SK-N-MC (cell line): ENCODE results near the gene MYO1F.

Experiments
- DNase-seq: peaks from one replicate; pipeline ENCODE4 v3.0.0-alpha.2; 2011; ENCODE audit warnings: low read depth, low spot score
- H3K27ac ChIP-seq: fragments of 200-600 bp; sonication (generic); 2 replicates; pipeline ENCODE4 v1.5.1; 2016; ENCODE audit warnings: mixed run types
- H3K36me3 ChIP-seq: fragments of 200-600 bp; sonication (generic); 2 replicates; pipeline ENCODE4 v1.6.1; 2017; ENCODE audit warnings: antibody characterized with exemption, low read length, mixed read lengths; ENCODE audit not compliant: insufficient read depth
- H3K4me3 ChIP-seq: fragments of 200-600 bp; sonication (generic); 2 replicates; pipeline ENCODE4 v1.5.1; 2016
- H3K9ac ChIP-seq: fragments of 200-600 bp; sonication (generic); 2 replicates; pipeline ENCODE4 v1.8.0; 2017; ENCODE audit warnings: mixed run types, mixed read lengths; ENCODE audit not compliant: insufficient read length
- H3K9me3 ChIP-seq: fragments of 200-600 bp; sonication (generic); 2 replicates; pipeline ENCODE4 v1.6.1; 2017; ENCODE audit warnings: low read depth, mild to moderate bottlenecking, antibody characterized with exemption, low read length, moderate library complexity, mixed read lengths
- EZH2 ChIP-seq: fragments of 200-600 bp; sonication (generic); IDR thresholded peaks from one replicate; pipeline ENCODE4 v1.6.1; 2017; ENCODE audit warnings: antibody characterized with exemption
- FOXP2 ChIP-seq: optimal IDR thresholded peaks from 2 replicates; pipeline ENCODE3; 2011; ENCODE audit warnings: mild to moderate bottlenecking, moderate library complexity; ENCODE audit not compliant: insufficient read depth; ENCODE audit errors: extremely low read length, control extremely low read depth
- POLR2AphosphoS5 ChIP-seq: IDR thresholded peaks from 2 replicates; pipeline ENCODE4 v1.6.1; 2012; ENCODE audit warnings: mild to moderate bottlenecking, low read depth, low read length, borderline replicate concordance

MYO1F gene

DNA sequence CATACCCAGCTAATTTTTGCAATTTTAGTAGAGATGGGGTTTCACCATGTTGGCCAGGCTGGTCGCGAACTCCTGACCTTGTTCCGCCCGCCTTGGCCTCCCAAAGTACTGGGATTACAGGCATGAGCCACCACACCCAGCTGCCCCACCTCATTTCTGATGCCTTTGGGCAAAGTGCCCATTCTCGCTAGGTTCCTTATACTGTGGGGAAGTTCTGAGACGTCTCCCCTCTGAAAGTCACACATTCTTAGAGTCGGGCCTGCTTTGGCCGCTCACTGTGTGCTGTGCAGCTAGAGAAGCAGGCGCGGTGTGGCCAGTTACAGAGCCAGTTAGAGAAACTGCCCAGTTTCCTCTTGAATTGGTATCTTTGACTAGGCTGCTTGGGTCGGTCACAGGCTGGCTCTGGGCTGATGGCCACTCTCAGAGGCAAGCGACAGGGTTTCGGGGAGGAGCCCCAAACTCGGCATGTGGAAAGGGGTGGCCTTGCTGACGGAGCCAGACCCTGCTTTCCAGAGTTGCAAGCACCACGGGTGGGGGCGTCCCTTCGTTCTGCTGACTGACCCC, 92.8 kb downstream of the MYO1F start:
- Histone ChIP-seq H3K4me3 (no peak overlapping the region), H3K36me3 (peaks cover 84% of the 10 kb centered on the region)
- TF ChIP-seq FOXP2: no peak
- no peak for TF ChIP-seq EZH2
- TF ChIP-seq POLR2AphosphoS5: no peak

DNA sequence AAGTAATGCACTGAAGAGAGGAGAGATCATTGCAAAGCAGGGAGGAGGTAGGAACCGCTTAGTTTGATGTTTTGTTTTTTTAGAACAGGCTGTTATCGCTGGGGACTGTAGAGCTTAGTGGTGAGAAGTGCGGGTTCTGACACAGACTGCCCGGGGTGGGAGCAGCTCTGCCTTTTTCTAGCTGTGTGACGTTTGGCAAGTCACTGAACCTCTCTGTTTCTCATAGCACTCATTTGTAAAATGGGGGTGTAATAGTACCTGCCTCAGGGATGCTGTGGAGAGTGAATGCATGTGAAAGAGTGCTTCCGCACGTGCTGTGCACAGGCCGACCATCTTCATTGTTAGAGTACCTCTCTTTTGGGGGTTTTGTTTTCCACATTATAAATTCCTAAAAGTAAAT, 94.1 kb downstream of the MYO1F start:
- Histone ChIP-seq H3K4me3 (no peak overlapping the region), H3K36me3 (peaks cover 84% of the 10 kb centered on the region), H3K27ac (0 out of 2 replicates have a peak overlapping the region, but pooled peaks have one; percentile 19), H3K9me3 (no peaks in the 10 kb centered on the region), H3K9ac (no peak overlapping the region)
- TF ChIP-seq POLR2AphosphoS5 (no peak), FOXP2 (no peak), EZH2 (no peak)
- no peak for DNase-seq

More for the DNA sequence above, 92.8 kb downstream of the MYO1F start:
- Histone ChIP-seq H3K9me3 (no peaks in the 10 kb centered on the region), H3K27ac (no peak overlapping the region), H3K9ac (no peak overlapping the region)
- no peak for DNase-seq

DNA sequence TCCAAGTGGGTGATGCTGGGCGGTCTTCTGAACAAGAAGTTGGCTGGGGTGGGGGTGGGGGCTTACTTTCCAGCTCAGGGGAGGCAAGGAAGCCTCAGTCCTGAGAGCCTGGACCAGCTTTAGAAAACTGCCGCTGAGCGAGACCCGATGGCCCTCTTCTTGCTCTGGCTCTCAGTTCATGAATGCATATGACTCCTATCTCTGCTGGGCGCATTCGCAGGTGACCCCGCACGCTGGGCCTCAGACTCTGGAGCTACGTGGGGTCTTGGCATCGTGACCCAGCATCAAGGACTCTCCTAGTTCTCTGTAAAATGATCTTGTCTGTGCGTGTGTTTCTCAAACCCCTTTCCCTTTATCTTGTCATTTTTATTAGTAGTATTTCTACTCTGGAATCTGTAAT, 94.5 kb downstream of the MYO1F start:
- Histone ChIP-seq H3K36me3 (peaks cover 84% of the 10 kb centered on the region), H3K27ac (0 out of 2 replicates have a peak overlapping the region, but pooled peaks have one; percentile 19), H3K4me3 (no peak overlapping the region), H3K9ac (no peak overlapping the region), H3K9me3 (no peaks in the 10 kb centered on the region)
- TF ChIP-seq FOXP2: no peak
- no peak for TF ChIP-seq POLR2AphosphoS5
- TF ChIP-seq EZH2: no peak
- DNase-seq: no peak

- no peaks in the 10 kb centered on the region for H3K9me3 ChIP-seq
- no peak overlapping the region for H3K9ac ChIP-seq
- peaks cover 83% of the 10 kb centered on the region for H3K36me3 ChIP-seq
- H3K27ac ChIP-seq: no peak overlapping the region
- no peak for TF ChIP-seq POLR2AphosphoS5
- TF ChIP-seq EZH2: no peak
- TF ChIP-seq FOXP2: no peak
- no peak overlapping the region for H3K4me3 ChIP-seq
- DNase-seq: no peak
These were observed 95.6 kb downstream of the MYO1F start for GRCh38 chr19:8481616-8482015.

DNA sequence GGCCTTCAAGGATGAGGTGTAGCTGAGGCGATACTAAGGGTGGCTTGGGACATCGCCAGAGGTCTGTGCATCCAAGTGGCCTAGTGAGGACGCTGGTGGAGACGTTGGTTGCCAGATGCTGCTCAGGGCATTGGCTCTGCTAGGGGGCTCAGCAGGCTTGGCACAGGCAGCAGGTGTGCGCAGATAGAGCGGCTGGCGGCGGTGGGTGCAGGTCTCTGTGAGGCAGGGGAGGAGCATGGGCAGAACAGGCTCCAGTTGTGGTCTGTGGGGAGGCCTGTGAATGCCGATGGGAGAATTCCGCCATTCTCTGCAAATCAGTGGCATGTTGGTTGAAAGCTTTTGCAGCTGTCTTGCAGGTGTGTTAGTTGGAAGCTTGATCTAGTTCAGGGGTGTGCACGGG, 96.0 kb downstream of the MYO1F start:
- H3K27ac ChIP-seq: no peak overlapping the region
- H3K9me3 ChIP-seq: no peaks in the 10 kb centered on the region
- TF ChIP-seq EZH2 (no peak), FOXP2 (no peak), POLR2AphosphoS5 (no peak)
- no peak for DNase-seq
- H3K9ac ChIP-seq: no peak overlapping the region
- peaks cover 83% of the 10 kb centered on the region for H3K36me3 ChIP-seq
- no peak overlapping the region for H3K4me3 ChIP-seq

DNA sequence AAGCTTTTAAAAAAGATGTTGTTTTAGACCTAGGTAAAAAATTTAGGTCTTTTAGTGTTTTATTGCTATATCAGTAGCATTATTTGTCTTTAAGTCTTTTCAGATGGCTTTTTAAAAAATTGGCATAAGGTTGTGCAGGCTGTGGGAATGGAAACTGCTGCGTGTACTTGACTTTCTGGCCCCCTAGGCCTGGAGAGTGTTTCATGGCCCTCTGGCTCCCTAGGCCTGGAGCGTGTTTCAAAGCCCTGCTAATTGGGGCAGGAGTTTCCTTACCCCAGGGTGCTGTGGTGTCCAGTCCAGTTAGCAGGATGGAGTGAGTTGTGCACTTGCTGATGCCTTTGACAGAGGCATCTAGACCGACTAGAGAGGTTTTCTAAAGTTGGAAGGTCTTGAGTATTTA, 98.6 kb downstream of the MYO1F start:
- Histone ChIP-seq H3K9ac (no peak overlapping the region), H3K9me3 (no peaks in the 10 kb centered on the region), H3K36me3 (peaks cover 83% of the 10 kb centered on the region), H3K27ac (peak overlapping the region; percentile 64; the same call in 1 of the 2 replicates), H3K4me3 (no peak overlapping the region)
- no peak for DNase-seq
- no peak for TF ChIP-seq EZH2

GRCh38 chr19:8477889-8478288, 99.4 kb downstream of the MYO1F start:
- peak overlapping the region; percentile 64; the same call in 1 of the 2 replicates for H3K27ac ChIP-seq
- no peak for TF ChIP-seq FOXP2
- no peak for TF ChIP-seq EZH2
- no peak for TF ChIP-seq POLR2AphosphoS5
- H3K9me3 ChIP-seq: no peaks in the 10 kb centered on the region
- peaks cover 83% of the 10 kb centered on the region for H3K36me3 ChIP-seq
- H3K9ac ChIP-seq: no peak overlapping the region
- no peak for DNase-seq
- H3K4me3 ChIP-seq: no peak overlapping the region

- DNase-seq: no peak
- Histone ChIP-seq H3K36me3 (peaks cover 85% of the 10 kb centered on the region), H3K9me3 (no peaks in the 10 kb centered on the region), H3K9ac (no peak overlapping the region), H3K27ac (no peak overlapping the region), H3K4me3 (no peak overlapping the region)
- TF ChIP-seq EZH2 (no peak), POLR2AphosphoS5 (no peak), FOXP2 (no peak)
These were observed 100.7 kb downstream of the MYO1F start for GRCh38 chr19:8476524-8476923.

- DNase-seq: no peak
- TF ChIP-seq EZH2 (no peak), FOXP2 (no peak), POLR2AphosphoS5 (no peak)
- no peak overlapping the region for H3K9ac ChIP-seq
These were observed 102.2 kb downstream of the MYO1F start for GRCh38 chr19:8475005-8475404.

More at GRCh38 chr19:8475005-8475404, 102.2 kb downstream of the MYO1F start:
- Histone ChIP-seq H3K4me3 (no peak overlapping the region), H3K36me3 (peaks cover 91% of the 10 kb centered on the region), H3K27ac (peak overlapping the region; percentile 36; the same call in 1 of the 2 replicates), H3K9me3 (no peaks in the 10 kb centered on the region)
